Stomach (tissue), 4 donors: Measurements from ENCODE around the gene TECTB.

Experiments
- EP300 ChIP-seq: sonication (generic); formaldehyde crosslinking; IDR thresholded peaks from one replicate; pipeline ENCODE4 v1.6.1; 2017; ENCODE audit warnings: antibody characterized with exemption
- POLR2A ChIP-seq, 4 donors: fragments of 450-650 bp; IDR thresholded peaks; one replicate each; pipeline ENCODE4 v1.6.1; 2016; ENCODE audit warnings: antibody characterized with exemption in 4 of 4, control low read depth in 2 of 4, mild to moderate bottlenecking in 1 of 4, moderate library complexity in 1 of 4
- TF ChIP-seq, protein P1 (sequence below), 7 experiments: fragments of 450-650 bp in 4 of 7; fragments of 200-600 bp in 3 of 7; sonication (generic) in 3 of 7; IDR thresholded peaks; one replicate each; pipeline ENCODE4 v1.5.1; 2016 to 2019; ENCODE audit warnings: antibody characterized with exemption in 7 of 7, control low read depth in 2 of 7, mild to moderate bottlenecking in 1 of 7

GRCh38 chr10:112250555-112250954 is 32.6 kb upstream of the TECTB start:
- no peak for TF ChIP-seq POLR2A (IDR thresholded peaks at IDR 0.05)
- TF ChIP-seq, protein P1, sequence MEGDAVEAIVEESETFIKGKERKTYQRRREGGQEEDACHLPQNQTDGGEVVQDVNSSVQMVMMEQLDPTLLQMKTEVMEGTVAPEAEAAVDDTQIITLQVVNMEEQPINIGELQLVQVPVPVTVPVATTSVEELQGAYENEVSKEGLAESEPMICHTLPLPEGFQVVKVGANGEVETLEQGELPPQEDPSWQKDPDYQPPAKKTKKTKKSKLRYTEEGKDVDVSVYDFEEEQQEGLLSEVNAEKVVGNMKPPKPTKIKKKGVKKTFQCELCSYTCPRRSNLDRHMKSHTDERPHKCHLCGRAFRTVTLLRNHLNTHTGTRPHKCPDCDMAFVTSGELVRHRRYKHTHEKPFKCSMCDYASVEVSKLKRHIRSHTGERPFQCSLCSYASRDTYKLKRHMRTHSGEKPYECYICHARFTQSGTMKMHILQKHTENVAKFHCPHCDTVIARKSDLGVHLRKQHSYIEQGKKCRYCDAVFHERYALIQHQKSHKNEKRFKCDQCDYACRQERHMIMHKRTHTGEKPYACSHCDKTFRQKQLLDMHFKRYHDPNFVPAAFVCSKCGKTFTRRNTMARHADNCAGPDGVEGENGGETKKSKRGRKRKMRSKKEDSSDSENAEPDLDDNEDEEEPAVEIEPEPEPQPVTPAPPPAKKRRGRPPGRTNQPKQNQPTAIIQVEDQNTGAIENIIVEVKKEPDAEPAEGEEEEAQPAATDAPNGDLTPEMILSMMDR (IDR thresholded peaks at IDR 0.05): no peak
- TF ChIP-seq EP300: no peak
